GM18499 (cell line): ENCODE results near the gene NUP205.

Experiments
- ATAC-seq: cut with Tn5 transposase; IDR thresholded peaks from one replicate; pipeline ENCODE4 v1.9.1; 2021; ENCODE audit warnings: moderate number of reproducible peaks; ENCODE audit not compliant: insufficient read depth, unreplicated experiment

The NUP205 gene

GRCh38 chr7:135557455-135558336 lies at the start of gene NUP205:
TSS of gene NUP205 (plus strand) at chr7:135557917. CDS start at chr7:135557945, 28 bp downstream.
- ATAC-seq, result peak; percentile 46

GRCh38 chr7:135508883-135509588 lies 48.7 kb upstream of the NUP205 start:
- ATAC-seq, result no peak

- ATAC-seq, result no peak
These were observed 48.2 kb upstream of the NUP205 start for GRCh38 chr7:135509589-135509838.

DNA sequence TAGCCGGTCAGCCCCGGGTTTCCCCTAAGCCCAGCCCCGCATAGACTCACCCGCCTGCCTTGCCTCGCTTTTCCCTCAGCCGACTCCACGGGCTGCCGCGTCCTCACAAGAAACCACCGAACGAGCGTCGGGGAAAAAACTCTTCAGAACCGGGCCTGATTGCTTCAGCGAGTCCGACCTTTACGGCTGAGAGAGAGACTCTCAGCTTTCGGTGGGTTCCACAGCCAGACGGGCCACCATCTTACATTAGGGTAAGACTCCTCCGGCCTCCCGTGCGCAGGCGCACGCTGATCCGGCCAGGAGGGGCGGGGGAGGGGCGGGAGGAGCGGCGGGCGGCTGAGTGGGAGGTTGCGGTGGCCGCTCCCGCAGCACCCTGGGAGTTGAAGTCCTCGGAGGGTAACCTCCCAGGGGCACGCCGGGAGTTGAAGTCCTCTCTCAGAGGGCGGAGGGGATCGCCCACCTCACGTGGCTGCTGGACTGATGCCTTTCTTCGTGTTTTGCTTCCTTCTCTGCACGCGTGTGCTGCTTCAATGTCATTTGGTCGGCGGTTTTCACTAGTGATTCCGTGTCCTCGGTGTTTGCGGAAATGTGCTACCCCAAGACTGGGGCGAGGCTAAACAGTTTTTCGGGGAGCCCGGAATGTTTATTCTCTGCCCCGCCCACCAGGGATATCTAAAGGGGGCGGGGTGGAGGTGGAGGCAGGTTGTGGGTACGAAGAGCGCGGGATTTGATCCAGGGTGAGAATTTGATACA lies 47.7 kb upstream of the NUP205 start, which contains the start of gene CNOT4:
Gene CNOT4, minus strand, starts transcription at position 264 of the 753 bp plus-strand sequence. CDS start 71,771 bp downstream, outside the sequence.
- ATAC-seq, result peak; percentile 81

GRCh38 chr7:135510592-135511183 lies 47.0 kb upstream of the NUP205 start:
- no peak for ATAC-seq

GRCh38 chr7:135512135-135512887 lies 45.4 kb upstream of the NUP205 start:
- ATAC-seq, result peak; percentile 45

DNA sequence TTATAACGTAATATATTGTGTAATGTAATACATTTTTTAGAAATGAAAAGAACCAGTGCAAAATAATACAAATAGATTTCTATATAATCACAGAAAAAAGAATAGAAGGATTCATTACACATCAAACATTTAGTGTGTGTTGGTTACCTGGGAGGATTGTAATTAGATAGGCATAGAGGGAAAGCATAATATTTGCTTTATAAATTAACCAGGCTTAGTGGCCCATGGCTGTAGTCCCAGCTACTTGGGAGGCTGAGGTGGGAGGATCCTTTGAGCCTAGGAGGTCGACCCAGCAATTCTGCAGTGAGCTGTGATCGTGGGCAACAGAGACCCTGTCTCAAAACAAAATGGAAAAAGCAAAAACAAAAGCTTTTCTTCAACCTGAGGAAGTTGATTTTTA lies 42.9 kb upstream of the NUP205 start:
- ATAC-seq, result no peak

- no peak for ATAC-seq
These were observed 40.7 kb upstream of the NUP205 start for GRCh38 chr7:135517060-135517459.

DNA sequence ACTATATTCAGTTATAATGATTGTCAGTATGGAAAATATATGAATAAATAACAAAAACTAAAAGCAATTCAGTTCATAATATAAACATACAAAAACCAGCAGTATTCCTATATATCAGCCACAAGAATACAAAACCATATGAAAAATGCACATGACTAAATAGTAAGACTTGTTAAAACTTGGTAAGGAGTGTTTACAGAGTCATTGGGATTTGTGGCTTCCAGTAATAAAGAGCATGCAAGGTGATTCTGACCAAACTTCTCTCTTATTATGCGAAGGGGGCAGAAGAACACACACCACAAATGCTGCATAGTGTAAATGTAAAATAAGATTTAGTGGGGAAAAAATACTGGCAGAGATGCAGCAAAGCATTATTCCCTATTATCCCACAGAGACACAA lies 39.0 kb upstream of the NUP205 start:
- no peak for ATAC-seq

- no peak for ATAC-seq
These were observed 38.5 kb upstream of the NUP205 start for GRCh38 chr7:135519233-135519688.

GRCh38 chr7:135519871-135520270 lies 37.8 kb upstream of the NUP205 start:
- no peak for ATAC-seq

GRCh38 chr7:135522509-135522908 lies 35.2 kb upstream of the NUP205 start:
- ATAC-seq, result no peak

DNA sequence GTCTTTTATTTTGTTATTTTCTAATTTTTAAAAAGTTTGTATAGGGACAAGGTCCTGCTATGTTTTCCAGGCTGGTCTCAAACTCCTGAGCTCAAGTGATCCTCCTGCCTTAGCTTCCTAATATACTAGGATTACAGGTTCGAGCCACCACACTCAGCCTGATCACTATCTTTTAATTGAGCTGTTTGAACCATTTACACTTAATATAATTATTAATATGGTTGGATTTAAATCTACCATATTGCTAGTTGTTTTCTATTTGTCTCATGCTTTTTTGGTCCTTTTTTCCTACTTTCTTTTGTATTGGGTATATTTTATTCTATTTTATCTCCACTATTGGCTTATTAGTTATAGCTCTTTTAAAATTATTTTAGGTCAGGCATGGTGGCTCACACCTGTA lies 34.6 kb upstream of the NUP205 start:
- ATAC-seq, result no peak

DNA sequence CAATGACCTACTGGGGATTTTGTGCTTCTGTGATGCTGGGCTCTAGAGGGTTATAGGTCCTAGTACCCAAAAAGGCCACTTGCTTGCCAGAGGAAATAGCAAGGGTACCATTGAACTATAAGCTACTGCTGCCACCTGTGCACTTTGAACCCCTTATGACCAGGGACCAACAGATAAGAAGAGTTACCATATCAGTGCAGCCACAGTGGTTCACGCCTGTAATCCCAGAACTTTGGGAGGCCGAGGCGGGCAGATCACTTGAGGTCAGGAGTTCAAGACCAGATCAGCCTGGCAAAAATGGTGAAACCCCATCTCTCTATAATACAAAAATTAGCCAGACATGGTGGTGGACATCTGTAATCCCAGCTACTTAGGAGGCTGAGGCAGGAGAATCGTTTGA lies 32.3 kb upstream of the NUP205 start:
- ATAC-seq, result no peak

DNA sequence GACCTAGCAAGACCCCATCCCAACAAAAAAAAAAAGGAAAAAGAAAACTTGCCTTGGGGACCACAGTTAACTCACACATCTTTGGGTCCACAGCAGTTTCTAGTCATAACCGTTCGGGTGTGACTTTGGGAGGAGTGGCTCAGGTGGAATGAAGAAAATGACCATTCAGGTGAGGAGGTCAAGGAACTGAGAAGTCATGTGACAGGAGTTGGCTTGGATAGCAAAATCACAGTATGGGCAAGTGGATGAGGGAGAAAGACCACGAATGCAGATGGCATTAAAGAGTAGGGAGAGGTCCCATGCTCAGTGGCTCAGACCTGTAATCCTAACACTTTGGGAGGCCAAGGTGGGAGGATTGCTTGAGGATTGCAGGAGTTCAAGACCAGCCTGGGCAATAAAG lies 30.7 kb upstream of the NUP205 start:
- no peak for ATAC-seq

DNA sequence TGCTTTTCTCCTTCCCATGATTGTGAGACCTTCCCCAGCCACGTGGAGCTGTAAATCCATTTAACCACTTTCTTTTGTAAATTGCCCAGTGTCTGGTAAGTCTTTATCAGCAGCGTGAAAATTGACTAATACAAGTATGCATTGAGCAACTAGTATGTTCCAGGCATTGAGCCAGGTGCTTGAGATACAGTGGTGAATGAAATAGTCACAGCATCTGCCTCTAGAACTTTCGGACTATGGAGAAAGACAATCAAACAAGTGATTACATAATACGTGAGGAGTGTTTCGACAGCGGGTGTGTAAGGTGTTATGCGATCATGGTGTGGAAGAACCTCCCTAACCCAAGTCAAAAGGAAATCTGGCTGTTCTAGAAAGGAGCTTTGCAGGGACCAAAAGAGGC lies 21.6 kb upstream of the NUP205 start:
- no peak for ATAC-seq

GRCh38 chr7:135537453-135537852 lies 20.3 kb upstream of the NUP205 start:
- no peak for ATAC-seq

DNA sequence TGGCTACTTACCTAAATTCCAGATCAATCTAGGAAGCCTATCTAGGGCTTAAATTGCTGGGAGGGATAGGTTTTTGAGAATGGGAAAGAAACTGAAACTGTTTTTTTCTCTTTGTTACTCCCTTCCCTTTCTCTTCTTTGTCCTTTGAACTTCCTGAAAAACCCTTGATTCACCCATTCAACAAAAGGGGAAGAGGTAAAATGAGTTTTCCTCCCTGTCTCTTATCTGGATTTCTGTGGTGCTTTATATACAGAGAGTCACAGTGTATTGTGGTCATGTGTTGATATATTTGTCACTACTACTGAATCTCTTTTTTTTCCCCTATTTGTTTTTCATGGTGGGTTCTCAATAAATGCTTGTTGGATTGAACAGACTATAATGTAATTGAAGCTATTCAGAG lies 19.8 kb upstream of the NUP205 start:
- ATAC-seq, result no peak

- no peak for ATAC-seq
These were observed 19.3 kb upstream of the NUP205 start for GRCh38 chr7:135538376-135538775.

- ATAC-seq, result no peak
These were observed 18.1 kb upstream of the NUP205 start for GRCh38 chr7:135539629-135540028.
